Measurements from ENCODE around the gene CFAP210.
"Not testable (repeated sequence)": the region's sequence is repeated elsewhere in the genome, so short reads cannot be mapped to it uniquely, and the experiment has no call there.

CFAP210 gene

DNA sequence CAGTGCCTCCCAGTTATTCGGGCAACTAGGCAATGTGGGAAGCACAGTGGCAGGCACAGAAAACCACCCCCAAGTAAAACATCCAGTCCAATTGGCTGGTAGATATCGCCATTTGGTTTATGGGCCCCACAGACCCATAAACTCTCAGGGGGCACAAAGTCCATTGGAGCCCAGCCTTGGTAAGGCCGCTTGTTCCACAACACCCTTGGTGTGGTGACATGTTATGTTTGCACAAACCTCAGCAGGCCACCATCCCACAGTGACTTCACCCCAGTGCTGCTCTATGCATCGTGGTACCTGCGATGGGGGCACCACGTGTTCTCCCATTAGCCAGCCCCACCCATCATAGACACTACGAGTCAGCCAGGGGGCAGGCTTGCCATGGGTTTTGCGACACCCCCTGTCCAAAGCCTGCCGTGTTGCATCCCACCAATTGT lies 18.6 kb upstream of the CFAP210 start:
- no peak for DNase-seq

DNA sequence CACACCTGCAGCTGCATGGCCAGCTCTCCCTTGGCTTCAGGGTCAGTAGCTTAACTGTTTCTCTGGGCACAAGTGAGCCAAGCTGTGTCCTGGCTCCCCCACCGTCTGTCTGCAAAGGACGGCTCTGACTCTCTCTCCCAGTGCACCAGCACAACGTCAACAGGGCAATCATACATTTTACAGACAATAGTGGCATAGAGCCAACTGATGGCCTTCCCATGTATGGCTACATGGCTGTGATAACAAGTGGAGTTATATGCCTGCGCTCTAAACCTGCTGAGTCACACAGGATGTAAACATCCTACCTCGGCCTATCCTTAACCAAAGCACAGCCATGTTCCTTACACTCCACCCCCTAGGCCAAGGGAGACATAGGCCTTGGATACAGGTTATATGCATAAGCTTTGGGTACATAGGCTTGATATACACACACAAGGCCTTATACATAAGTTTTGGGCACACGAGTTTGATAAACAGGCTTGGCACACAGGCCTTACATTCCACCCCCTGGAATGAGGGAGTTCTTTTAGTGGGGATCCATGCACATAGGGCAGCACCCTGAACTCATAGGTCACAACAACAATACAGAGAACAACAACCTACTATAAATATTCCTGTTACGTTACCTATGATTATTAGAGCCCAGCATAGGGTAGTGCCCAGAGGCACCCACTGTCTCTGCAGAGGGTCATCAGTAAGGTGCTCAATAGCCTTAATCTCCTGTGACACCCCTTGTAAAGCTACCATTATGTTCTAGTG lies 17.7 kb upstream of the CFAP210 start:
- no peak for DNase-seq

- no peak for DNase-seq
These were observed 15.8 kb upstream of the CFAP210 start for GRCh38 chr2:169709981-169710380.

DNA sequence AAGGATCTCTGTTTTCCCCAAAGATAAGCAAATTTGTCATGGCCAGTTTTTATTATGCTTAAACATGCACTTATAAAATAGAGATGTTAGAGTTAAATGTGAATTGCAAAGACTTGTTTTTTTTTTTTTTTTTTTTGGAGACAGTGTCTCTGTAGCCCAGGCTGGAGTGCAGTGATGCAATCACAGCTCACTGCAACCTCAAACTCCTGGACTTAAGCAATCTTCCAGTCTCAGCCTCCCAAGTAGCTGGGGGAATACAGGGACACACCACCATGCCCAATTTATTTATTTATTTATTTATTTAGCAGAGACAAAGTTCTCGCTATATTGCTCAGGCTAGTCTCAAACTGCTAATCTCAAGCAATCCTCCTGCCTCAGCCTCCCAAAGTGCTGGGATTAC lies 15.1 kb upstream of the CFAP210 start:
- no peak for DNase-seq

GRCh38 chr2:169707626-169708025 lies 13.4 kb upstream of the CFAP210 start:
- DNase-seq, result no peak

- DNase-seq, result no peak
These were observed 11.7 kb upstream of the CFAP210 start for GRCh38 chr2:169705927-169706326.

- DNase-seq, result no peak
These were observed 10.0 kb upstream of the CFAP210 start for GRCh38 chr2:169704160-169704708.

DNA sequence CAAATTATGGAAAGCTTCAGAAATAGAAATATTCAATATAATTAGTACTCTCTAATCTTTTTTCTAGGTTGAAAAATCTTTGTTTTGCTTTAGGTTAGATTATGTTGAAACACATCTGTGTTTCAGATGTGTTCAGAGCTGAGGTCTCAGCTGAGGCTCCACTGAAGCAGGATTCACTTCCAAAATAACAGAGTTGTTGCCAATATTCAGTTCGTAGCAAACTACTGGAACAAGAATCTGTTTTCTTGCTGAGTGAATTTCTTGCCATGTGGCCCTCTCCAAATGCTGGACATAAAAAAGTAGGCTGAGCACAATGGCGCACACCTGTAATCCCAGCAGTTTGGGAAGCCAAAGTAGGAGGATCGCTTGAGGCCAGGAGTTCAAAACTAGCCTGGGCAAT lies 8.8 kb upstream of the CFAP210 start:
- no peak for DNase-seq

- DNase-seq, result not testable (repeated sequence)
These were observed 5.0 kb upstream of the CFAP210 start for GRCh38 chr2:169699173-169699572.

GRCh38 chr2:169696381-169696780 lies 2.2 kb upstream of the CFAP210 start:
- DNase-seq, result no peak

GRCh38 chr2:169694894-169695260 lies 672 bp upstream of the CFAP210 start:
- no peak for DNase-seq

- no peak for DNase-seq
These were observed 845 bp downstream of the CFAP210 start for GRCh38 chr2:169693360-169693759.

DNA sequence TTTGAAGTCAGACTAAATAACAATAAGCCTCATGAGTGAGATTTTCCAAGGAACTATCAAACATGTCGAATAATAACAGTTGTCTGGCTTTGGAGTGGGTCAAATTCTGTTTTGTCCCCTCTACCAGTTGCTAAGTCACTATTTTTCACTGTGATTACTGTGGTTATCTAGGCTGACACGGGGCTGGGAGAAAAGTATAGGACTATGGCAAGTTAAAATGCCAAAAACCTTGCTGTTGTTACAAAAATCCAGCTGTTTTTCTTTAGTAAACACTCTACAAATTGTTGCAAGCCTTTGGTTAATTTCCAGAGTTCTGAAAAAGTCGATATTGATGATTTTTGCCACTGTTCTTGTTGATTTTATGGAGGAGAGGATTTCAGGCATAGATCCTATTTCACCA lies 1.5 kb downstream of the CFAP210 start:
- DNase-seq, result no peak

- no peak for DNase-seq
These were observed 3.2 kb downstream of the CFAP210 start for GRCh38 chr2:169690958-169691357.

- DNase-seq, result not testable (repeated sequence)
These were observed 6.3 kb downstream of the CFAP210 start for GRCh38 chr2:169687943-169688342.

DNA sequence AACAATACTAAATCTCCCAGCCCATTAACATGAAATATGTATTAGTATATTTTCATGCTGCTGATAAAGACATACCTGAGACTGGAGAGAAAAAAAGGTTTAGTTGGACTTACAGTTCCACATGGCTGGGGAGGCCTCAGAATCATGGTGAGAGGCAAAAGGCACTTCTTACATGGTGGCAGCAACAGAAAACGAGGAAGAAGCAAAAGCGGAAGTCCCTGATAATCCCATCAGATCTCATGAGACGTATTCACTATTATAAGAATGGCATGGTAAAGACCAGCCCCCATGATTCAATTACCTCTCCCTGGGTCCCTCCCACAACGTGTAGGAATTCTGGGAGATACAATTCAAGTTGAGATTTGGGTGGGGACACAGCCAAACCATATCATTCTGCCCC lies 7.4 kb downstream of the CFAP210 start:
- not testable (repeated sequence) for DNase-seq

DNA sequence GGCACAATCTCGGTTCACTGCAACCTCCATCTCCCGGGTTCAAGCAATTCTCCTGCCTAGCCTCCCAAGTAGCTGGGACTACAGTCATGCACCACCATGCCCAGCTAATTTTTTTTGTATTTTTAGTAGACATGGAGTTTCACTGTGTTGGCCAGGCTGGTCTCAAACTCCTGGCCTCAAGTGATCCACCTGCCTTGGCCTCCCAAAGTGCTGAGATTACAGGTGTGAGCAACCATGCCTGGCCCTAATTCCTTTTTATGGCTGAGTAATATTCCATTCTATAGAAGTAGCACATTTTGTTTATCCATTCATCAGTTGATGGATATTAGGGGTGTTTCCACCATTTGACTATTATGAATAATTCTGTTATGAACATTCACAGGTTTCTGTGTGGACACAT lies 9.5 kb downstream of the CFAP210 start:
- DNase-seq, result not testable (repeated sequence)

GRCh38 chr2:169684135-169684565 lies 10.1 kb downstream of the CFAP210 start:
- DNase-seq, result no peak

DNA sequence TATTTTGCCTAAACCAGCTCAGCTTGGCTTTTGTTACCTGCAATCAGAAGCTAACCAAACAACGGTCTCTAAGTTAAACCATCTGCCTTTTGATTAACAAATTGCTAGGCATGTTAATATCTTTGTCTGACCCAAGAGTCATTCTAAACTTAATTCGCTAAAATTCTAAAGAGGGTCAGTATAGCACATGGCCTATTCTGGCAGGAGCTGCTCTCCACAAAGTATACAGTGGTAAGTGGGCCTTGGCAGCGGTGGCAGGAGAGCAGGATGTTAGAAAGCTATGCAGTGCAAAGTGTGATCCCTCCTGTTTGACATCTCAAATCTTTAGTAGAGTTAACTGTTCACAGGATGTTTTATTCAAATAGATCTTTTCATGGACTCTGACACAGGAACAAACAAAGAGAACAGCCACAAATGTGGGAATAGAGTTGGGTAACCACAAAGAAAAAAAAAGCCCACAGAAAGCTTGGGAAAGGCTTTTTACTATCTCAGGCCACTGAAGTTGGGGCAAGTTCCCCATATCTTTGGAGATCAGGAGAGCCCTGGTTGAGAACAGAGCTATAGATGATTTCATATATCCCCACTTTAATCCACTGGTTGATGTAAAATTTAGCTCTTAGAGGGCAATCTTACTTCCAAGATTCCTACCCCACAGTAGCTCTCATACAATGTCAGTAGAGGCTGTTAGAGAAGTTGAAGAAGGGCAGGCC lies 10.6 kb downstream of the CFAP210 start:
- no peak for DNase-seq

DNA sequence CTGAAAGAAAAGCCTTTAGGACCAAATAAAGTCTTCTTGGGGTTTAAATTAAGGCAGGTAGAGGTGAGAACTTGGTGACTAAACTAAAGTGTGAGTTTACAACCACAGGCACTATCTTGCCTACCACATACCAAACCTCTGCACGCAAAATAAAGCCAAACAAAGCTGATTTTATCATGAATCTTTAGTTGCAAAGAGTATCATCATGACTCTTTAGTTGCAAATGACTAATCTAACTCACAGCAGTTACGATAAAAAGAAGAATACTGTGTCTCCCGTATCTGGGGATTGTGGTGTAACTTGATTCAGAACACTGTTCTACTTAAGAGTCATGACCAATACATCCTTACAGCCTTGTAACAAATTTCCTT lies 11.2 kb downstream of the CFAP210 start:
- DNase-seq, result no peak

GRCh38 chr2:169676850-169677249 lies 17.4 kb downstream of the CFAP210 start:
- no peak for DNase-seq

DNA sequence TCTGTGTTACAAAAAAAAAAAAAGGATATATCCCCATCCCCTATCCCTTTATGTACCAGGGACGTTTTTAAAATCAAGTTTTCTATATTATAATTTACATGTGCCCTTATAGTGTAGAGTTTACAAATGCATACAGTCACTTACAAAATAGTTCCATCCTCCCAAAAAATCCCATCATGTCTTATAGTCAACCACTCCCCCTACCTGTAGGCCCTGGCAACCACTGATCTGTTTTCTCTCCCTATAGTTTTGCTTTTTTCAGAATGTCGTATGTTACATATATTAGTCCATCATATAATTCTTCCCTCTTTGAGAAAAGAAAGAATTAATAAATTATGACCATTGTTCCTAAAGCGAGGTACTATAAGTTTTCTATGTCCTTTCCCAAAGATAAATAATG lies 17.8 kb downstream of the CFAP210 start:
- DNase-seq, result no peak

DNA sequence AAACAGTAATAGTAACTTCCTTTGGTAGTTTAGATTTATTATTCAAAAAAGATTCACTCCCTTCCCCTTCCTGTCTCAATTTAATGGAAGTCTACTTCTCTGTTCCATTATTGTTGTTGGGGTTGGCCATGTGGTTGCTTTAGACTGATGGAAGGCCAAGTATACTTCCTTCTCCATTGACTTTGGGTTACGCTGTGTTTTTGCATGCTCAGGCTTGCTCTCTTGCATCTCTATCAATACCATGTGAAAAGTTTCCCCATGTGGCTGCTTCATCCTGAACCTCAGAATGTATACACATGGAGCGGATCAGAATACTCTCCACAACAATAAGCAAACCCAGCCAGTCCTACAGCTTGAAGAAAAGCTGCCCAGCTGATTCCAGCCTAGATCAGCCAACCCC lies 20.3 kb downstream of the CFAP210 start:
- DNase-seq, result no peak

DNA sequence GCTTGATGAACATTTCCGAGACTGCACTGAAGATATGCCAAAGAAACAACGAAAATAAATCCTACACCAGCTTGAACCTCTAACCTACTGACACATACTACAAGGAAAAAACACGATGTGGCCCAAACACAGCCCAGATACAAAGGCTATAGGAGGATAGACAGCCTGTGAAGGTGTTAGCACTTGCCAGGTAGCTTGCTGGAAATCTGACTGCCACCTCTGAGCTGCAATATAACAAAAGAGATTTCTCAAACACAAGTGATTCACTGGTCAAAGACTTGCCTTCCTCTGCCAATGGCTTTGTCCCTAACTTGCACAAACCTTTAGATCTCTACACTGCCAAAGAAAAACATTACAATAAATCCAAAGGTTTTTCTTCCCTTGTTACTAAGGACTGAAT lies 21.1 kb downstream of the CFAP210 start:
- no peak for DNase-seq
